ENCODE measurements around the gene ART5. TPM values are rescaled to one million over a fixed set of nuclear protein-coding genes. Genes with fewer than 3 reads are reported as not detected.

ART5 gene
- total and polyA plus RNA-seq, 11 donors: 0.44 to 3.4 (median 1.2) TPM

- Histone ChIP-seq H3K27me3 (no peaks in the 10 kb centered on the region), H3K4me3 (no peak overlapping the region), H3K9me3 (no peaks in the 10 kb centered on the region), H3K36me3 (no peaks in the 10 kb centered on the region), H3K4me1 (no peaks in the 10 kb centered on the region), H3K27ac (no peak overlapping the region)
- TF ChIP-seq CTCF (IDR thresholded peaks at IDR 0.05): no peak
- no peak for TF ChIP-seq POLR2A (IDR thresholded peaks at IDR 0.05)
- ATAC-seq (no peak), DNase-seq (no peak)
- intact Hi-C loops (cut with DNase I): no loop called here
- WGBS, 4 donors: 90 to 94% (median 92%) methylated on average over 15 of the region's 15 CpGs
Measured at GRCh38 chr11:3635641-3636375, 6.0 kb downstream of the ART5 start.

- Histone ChIP-seq H3K4me1 (no peaks in the 10 kb centered on the region), H3K36me3 (no peaks in the 10 kb centered on the region), H3K9me3 (no peaks in the 10 kb centered on the region), H3K27ac (peak overlapping the region in 1 of 12 donors; percentile 52), H3K27me3 (no peaks in the 10 kb centered on the region), H3K4me3 (no peak overlapping the region)
- TF ChIP-seq CTCF (IDR thresholded peaks at IDR 0.05) (no peak), POLR2A (IDR thresholded peaks at IDR 0.05) (no peak)
- DNase-seq: no peak
- intact Hi-C loops (cut with DNase I): no loop called here
- 85 to 92% (median 91%) methylated on average over 5 of the region's 5 CpGs for WGBS, 4 donors
- no peak for ATAC-seq
Measured at GRCh38 chr11:3632070-3632660, 9.6 kb downstream of the ART5 start.

- intact Hi-C loops (cut with DNase I): no loop called here
- Histone ChIP-seq H3K36me3 (no peaks in the 10 kb centered on the region), H3K27ac (peak overlapping the region in 1 of 12 donors; percentile 52), H3K4me1 (no peaks in the 10 kb centered on the region), H3K27me3 (no peaks in the 10 kb centered on the region), H3K4me3 (no peak overlapping the region), H3K9me3 (no peaks in the 10 kb centered on the region)
- peak in 3 of 4 donors; percentile 33 to 60 (median 49) for ATAC-seq
- TF ChIP-seq POLR2A (IDR thresholded peaks at IDR 0.05): no peak
- TF ChIP-seq CTCF (IDR thresholded peaks at IDR 0.05): no peak
- 65 to 72% (median 71%) methylated on average over 4 of the region's 4 CpGs for WGBS, 4 donors
- no peak for DNase-seq
Measured at GRCh38 chr11:3631331-3631730, 10.5 kb downstream of the ART5 start.

- H3K27me3 ChIP-seq: no peaks in the 10 kb centered on the region
- TF ChIP-seq POLR2A (IDR thresholded peaks at IDR 0.05) (no peak), CTCF (IDR thresholded peaks at IDR 0.05) (no peak)
- no peaks in the 10 kb centered on the region for H3K4me1 ChIP-seq
- no peak overlapping the region for H3K4me3 ChIP-seq
- peak in 1 of 4 donors; percentile 23 for ATAC-seq
- no peaks in the 10 kb centered on the region for H3K9me3 ChIP-seq
- whole genome bisulfite sequencing, 4 donors: 86 to 95% (median 92%) methylated on average over 1 of the region's 1 CpG
- DNase-seq: no peak
- no peaks in the 10 kb centered on the region for H3K36me3 ChIP-seq
- H3K27ac ChIP-seq: no peak overlapping the region
- intact Hi-C loops (cut with DNase I): no loop called here
Measured at GRCh38 chr11:3627291-3627690, 14.5 kb downstream of the ART5 start.

Measured in heart left ventricle (tissue), 16 donors.